ENCODE data around the gene IFT27.

- TF ChIP-seq CTCF (conservative IDR thresholded peaks at IDR 0.05): no peak
- TF ChIP-seq EZH2 (IDR thresholded peaks at IDR 0.05; ENCODE audit: low read depth): no peak
Measured at GRCh38 chr22:36731916-36732315, 44.0 kb downstream of the IFT27 start.
